ENCODE data around the gene KCNIP1.

Gene KCNIP1

DNA sequence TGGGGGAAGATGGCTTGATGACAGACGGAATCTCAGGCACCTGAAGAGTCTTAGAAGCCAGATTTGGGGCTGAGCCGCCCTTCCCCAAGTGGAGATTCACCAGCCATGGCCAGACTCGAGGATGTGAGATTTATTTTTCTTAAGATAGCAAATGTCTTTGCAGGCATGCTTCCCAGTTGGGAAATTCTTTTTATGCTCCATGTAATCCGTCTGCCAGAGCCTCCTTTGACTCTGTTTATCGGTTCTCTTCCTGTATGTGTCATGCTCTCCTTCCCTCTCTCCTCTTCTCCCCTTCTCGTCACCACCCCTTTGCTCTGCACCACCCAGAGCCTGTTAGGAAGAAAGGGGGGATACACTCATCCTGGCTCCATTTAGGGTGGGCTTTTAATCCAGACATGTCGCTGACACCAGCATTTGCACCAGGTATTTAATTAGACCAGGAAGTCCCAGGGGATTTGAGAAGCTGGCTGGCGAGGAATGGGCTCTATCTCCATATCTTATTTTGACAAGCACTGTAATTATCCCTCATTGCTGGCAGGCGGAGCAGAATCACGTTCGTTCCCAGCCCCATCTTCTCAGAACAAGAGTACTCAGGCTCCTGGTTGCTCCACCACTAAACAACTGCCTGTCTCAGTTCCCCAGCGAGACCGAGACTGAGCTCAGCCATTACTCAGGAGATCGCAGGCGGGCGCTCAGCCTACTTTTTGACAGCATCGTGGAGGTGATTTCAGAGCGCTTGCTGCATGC, 50.9 kb downstream of the KCNIP1 start:
- Histone ChIP-seq H3K9ac (ENCODE audit: low read length) (no peak overlapping the region), H3K9me2 (replicated peaks; ENCODE audit: insufficient read depth, low read length) (no peaks in the 10 kb centered on the region), H3K27me3 (ENCODE audit: low read length) (no peaks in the 10 kb centered on the region), H3F3A (ENCODE audit: insufficient read depth) (no peaks in the 10 kb centered on the region), H2AFZ (ENCODE audit: low read depth, low read length, severe bottlenecking) (no peak overlapping the region), H3K27ac (ENCODE audit: low read depth, low read length) (no peak overlapping the region), H4K20me1 (ENCODE audit: low read depth, low read length) (no peaks in the 10 kb centered on the region), H3K9me3 (ENCODE audit: insufficient read depth, low read length) (no peaks in the 10 kb centered on the region), H3K36me3 (ENCODE audit: low read length) (no peaks in the 10 kb centered on the region), H3K79me2 (ENCODE audit: insufficient read depth, low read length) (no peaks in the 10 kb centered on the region), H3K4me2 (ENCODE audit: low read depth, low read length, poor library complexity, severe bottlenecking) (no peak overlapping the region), H3K4me3 (ENCODE audit: insufficient read depth, low read length, poor library complexity, severe bottlenecking) (no peak overlapping the region)
- TF ChIP-seq, protein P1, sequence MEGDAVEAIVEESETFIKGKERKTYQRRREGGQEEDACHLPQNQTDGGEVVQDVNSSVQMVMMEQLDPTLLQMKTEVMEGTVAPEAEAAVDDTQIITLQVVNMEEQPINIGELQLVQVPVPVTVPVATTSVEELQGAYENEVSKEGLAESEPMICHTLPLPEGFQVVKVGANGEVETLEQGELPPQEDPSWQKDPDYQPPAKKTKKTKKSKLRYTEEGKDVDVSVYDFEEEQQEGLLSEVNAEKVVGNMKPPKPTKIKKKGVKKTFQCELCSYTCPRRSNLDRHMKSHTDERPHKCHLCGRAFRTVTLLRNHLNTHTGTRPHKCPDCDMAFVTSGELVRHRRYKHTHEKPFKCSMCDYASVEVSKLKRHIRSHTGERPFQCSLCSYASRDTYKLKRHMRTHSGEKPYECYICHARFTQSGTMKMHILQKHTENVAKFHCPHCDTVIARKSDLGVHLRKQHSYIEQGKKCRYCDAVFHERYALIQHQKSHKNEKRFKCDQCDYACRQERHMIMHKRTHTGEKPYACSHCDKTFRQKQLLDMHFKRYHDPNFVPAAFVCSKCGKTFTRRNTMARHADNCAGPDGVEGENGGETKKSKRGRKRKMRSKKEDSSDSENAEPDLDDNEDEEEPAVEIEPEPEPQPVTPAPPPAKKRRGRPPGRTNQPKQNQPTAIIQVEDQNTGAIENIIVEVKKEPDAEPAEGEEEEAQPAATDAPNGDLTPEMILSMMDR (IDR thresholded peaks at IDR 0.05; ENCODE audit: insufficient read depth, low read length, poor library complexity, severe bottlenecking) = no peak
- TF ChIP-seq EZH2phosphoT487 (conservative IDR thresholded peaks at IDR 0.05; ENCODE audit: low read length) = no peak

DNA sequence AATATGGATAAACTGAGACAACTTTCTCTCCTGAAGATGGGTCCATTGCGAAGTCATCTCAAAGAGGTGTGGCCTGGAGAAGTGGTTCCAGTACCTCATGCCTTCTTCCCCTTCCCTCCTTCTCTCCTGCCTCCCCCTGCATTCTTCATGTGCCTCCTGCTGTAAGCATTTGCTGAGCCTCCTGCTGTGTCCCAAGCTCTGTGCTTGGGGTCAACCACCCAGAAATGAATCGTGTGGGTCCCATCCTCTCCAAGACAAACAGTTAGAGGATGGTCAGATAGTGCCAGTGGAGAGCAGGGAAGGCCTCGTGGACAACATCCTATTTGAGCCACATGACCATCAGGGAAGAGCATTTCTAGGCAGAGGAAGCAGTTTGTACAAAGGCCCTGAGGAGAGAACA, 53.5 kb downstream of the KCNIP1 start:
- Histone ChIP-seq H3K4me3 (ENCODE audit: insufficient read depth, low read length, poor library complexity, severe bottlenecking) (no peak overlapping the region), H3K9me2 (replicated peaks; ENCODE audit: insufficient read depth, low read length) (no peaks in the 10 kb centered on the region), H3K27me3 (ENCODE audit: low read length) (no peaks in the 10 kb centered on the region), H3K79me2 (ENCODE audit: insufficient read depth, low read length) (no peaks in the 10 kb centered on the region), H3F3A (ENCODE audit: insufficient read depth) (no peaks in the 10 kb centered on the region), H4K20me1 (ENCODE audit: low read depth, low read length) (no peaks in the 10 kb centered on the region), H3K4me2 (ENCODE audit: low read depth, low read length, poor library complexity, severe bottlenecking) (no peak overlapping the region), H3K9me3 (ENCODE audit: insufficient read depth, low read length) (no peaks in the 10 kb centered on the region), H3K36me3 (ENCODE audit: low read length) (no peaks in the 10 kb centered on the region), H2AFZ (ENCODE audit: low read depth, low read length, severe bottlenecking) (no peak overlapping the region), H3K9ac (ENCODE audit: low read length) (no peak overlapping the region), H3K27ac (ENCODE audit: low read depth, low read length) (no peak overlapping the region)
- TF ChIP-seq EZH2phosphoT487 (conservative IDR thresholded peaks at IDR 0.05; ENCODE audit: low read length) = no peak
- TF ChIP-seq, protein P1 (IDR thresholded peaks at IDR 0.05; ENCODE audit: insufficient read depth, low read length, poor library complexity, severe bottlenecking) = no peak

DNA sequence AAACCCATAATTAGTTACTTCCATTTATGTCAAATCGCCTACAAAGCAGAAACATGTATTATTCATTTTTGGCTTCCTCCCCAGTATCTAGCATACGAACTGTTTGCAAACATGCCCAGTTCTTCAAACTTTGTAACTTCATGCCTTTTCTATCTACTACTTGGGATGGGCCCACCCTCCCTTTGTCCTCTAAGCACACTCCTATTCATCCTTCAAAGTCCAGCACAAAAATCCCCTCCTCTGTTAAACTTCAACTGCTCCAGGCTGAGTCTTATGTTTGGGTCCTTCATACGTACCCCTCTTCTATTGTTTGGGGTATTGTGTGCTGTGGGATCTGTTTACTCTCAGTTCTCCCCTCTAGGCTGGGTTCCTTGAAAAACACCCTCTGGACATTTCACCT, 55.5 kb downstream of the KCNIP1 start:
- Histone ChIP-seq H3K9ac (ENCODE audit: low read length) (no peak overlapping the region), H3K9me2 (replicated peaks; ENCODE audit: insufficient read depth, low read length) (no peaks in the 10 kb centered on the region), H3K4me2 (ENCODE audit: low read depth, low read length, poor library complexity, severe bottlenecking) (no peak overlapping the region), H3K27me3 (ENCODE audit: low read length) (no peaks in the 10 kb centered on the region), H4K20me1 (ENCODE audit: low read depth, low read length) (no peaks in the 10 kb centered on the region), H3K36me3 (ENCODE audit: low read length) (no peaks in the 10 kb centered on the region), H2AFZ (ENCODE audit: low read depth, low read length, severe bottlenecking) (no peak overlapping the region), H3K27ac (ENCODE audit: low read depth, low read length) (no peak overlapping the region), H3K4me3 (ENCODE audit: insufficient read depth, low read length, poor library complexity, severe bottlenecking) (no peak overlapping the region), H3K9me3 (ENCODE audit: insufficient read depth, low read length) (no peaks in the 10 kb centered on the region), H3F3A (ENCODE audit: insufficient read depth) (no peaks in the 10 kb centered on the region), H3K79me2 (ENCODE audit: insufficient read depth, low read length) (no peaks in the 10 kb centered on the region)
- TF ChIP-seq, protein P1 (IDR thresholded peaks at IDR 0.05; ENCODE audit: insufficient read depth, low read length, poor library complexity, severe bottlenecking) = no peak
- TF ChIP-seq EZH2phosphoT487 (conservative IDR thresholded peaks at IDR 0.05; ENCODE audit: low read length) = no peak

All from SU-DHL-6 (cell line).